HG03571 (cell line): ENCODE data around the gene CADPS.

Experiments
- ATAC-seq: cut with Tn5 transposase; IDR thresholded peaks from one replicate; pipeline ENCODE4 v1.9.1; 2021; ENCODE audit not compliant: unreplicated experiment

The CADPS gene

DNA sequence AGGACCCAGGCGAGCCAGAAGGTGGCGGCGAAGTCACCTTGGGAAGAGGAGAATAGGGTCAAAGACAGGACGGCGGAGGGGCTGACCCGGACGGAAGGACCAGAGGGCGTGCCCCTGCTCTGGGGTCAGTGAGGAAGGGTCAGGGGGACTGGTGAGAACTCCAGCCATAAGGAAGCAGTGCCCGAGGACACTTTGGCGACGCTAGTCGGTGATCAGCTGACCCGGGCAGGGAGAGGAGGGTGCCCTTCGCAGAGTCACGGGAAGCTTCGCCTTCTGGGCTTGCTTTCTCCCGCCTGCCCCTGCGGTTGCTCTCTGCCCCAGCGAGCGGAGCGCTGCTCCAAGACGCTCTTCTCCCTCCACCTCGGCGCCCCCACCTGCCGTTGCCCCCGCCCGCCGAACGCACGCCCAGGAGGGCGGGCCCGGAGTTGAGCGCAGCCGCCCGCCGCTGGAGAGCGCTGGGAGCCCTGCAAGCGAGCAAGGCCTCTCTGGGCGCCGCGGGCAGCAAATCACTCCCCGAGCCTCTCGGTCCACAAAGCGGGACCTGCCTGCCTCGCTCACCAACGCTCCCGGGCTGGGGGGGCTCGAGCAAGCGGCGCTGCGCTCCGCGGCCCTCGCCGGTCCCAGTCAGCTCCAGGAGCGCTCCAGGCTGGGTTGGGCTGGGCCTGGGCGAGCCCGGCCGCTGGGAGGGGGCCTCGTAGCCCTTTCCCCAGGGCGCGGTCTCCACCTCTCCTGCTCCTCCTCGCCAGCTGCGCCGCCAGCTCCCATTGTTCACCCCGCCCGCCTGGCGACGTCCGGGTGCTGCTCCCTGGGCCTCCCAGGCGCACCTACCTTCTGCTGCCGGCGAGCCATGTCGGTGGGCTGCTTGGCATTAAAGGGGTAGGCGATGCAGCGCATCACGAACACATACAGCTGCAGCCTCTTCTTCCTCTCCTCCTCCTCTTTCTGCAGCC lies 1.2 kb downstream of the CADPS start:
- ATAC-seq, result no peak

DNA sequence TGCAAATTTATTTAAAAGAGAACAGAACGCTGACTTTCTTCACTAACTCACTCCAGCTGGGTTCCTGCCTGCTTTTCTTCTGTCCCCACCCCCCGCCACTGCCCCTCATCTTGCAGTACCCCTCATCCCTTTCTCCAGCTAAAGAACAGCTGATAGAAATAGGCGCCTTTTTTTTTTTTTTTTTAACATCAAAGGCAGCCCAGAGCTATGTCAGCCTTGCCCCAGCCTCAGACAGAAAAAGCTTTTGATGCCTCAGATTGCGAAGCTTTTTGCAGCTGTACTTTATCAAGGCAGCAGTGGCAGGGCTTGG lies 1.8 kb downstream of the CADPS start:
- ATAC-seq, result no peak

- ATAC-seq, result no peak
Observed at GRCh38 chr3:62872318-62872717, 2.9 kb downstream of the CADPS start.

GRCh38 chr3:62870321-62870720 lies 4.9 kb downstream of the CADPS start:
- ATAC-seq, result no peak

- no peak for ATAC-seq
Observed at GRCh38 chr3:62863648-62864047, 11.6 kb downstream of the CADPS start.

DNA sequence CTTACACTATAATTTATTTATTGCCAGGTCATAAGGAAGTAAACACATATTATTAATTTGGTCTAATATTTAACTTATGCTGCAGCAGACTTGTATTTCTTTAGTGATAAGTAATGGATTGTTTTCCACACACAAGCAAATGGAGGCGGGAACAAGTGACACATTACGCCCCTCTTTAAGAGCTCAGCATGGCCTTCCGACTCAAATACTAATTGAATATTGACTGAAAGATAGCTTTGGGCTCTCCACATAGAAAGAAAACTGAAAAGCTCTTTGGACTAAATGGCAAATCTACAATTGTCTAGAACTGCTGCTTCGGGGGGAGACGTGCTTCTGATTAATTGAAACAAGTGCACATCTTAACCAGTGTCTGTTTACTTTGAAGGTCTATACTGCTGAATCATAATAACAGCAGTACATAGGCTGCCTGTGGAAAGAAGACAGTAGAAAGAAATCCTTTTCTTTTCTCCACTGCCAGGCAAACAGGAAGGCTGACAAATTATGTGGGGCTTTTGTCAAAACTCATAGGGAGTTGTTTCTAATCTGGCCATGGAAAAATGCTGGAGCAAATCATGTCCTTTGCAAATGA lies 15.9 kb downstream of the CADPS start:
- no peak for ATAC-seq

DNA sequence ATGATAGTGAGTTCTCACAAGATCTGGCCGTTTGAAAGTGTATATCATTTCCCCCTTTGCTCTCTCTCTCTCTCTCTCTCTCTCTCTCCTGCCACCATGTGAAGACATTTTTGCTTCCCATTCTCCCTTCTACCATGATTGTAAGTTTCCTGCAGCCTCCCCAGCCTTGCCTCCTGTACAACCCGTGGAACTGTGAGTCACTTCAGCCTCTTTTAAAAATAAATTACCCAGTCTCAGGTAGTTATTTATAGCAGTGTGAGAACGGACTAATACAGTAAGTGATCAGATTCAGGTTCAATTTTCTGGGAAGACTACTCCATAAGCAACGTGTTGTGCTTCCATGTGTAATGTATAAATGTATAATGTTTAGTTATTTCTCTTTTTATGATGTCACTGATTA lies 29.2 kb downstream of the CADPS start:
- ATAC-seq, result no peak

GRCh38 chr3:62843508-62843907 lies 31.7 kb downstream of the CADPS start:
- no peak for ATAC-seq

DNA sequence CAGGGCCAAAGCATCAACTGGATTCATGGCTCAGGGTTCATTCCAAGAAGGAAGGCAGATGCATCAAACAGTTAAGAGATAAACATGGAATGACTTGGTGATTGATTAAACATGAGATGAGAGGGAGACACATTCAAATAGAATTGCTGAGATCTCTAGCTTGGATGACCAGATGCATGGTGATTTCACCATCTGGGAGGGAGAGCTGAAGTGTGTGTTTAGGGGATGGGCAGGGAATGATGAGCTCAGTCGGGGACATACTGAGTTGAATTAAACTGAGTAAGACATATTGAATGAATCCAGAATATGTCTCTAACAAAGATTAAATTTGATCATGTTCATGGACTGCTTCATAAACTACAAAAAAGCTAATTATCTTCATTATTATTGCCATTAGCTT lies 35.5 kb downstream of the CADPS start:
- ATAC-seq, result no peak

- ATAC-seq, result no peak
Observed at GRCh38 chr3:62837145-62837787, 38.0 kb downstream of the CADPS start.

DNA sequence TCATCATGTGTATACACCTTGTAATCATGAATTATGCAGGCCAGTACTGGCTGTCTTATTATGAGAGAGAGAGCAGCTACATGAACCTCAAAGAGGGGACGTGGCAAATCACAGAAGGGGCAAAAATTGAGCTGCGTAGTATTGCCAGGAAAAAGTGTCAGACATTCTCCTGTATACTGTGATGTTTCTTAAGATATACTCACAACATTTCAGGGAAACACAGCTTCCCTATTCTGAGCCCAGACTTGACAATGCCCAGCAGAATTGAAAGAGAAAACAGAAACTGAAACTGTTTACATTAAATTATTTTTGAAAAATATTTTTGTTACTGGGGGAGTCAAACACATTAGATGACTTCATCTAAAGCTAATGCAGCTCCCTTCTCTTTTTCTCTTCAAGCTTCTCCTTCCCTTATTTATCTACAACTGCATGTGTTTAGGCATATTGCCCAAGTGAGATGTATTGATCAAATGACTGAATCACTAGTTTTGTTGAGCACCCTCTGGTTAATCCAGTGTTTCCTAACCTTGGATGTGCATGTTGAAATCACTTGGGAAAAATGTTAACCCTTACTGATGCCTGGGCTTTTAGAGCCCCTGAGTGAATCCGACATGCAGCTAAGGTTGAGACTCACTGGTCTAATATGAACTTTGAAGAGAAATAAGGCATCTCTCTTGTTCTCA lies 39.5 kb downstream of the CADPS start:
- ATAC-seq, result no peak

DNA sequence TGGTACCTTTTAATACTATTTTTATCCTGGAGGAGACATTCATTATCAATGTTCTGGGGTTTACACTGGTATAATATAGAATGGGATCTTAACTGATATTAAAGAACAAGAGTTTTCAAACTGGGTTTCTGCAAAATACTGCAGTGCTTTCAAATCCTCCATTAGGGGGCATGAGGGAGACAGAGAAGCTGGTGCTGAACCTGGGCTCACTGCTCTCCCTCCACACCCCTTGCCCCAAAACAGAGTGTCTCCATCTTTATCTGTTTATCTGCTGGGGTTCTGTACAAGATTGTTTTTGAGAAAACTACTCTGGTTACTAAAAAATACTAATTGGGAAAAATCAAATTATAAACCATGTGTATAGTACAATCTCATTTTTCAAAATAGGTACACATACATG lies 41.7 kb downstream of the CADPS start:
- ATAC-seq, result no peak

DNA sequence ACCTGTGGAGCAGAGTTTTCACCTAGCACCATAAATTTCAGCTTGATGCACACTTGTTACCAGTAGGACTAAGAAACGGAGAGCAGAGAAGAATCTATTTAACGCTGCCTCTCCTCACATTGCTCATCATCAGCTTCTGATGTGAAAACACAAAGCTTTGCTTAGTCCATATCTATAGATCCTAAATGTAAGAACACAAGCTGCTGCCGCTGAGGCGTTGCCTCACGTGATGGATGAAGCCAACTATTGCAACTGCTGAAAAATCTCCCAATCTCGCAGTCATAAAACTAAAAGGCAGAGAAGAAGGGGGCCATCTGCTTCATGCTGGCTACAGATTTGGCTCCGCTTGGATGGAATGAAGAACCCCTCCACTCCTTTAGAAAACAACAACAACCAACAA lies 42.7 kb downstream of the CADPS start:
- ATAC-seq, result no peak

GRCh38 chr3:62830727-62831322 lies 44.4 kb downstream of the CADPS start:
- no peak for ATAC-seq

- ATAC-seq, result no peak
Observed at GRCh38 chr3:62827550-62827949, 47.7 kb downstream of the CADPS start.

GRCh38 chr3:62824965-62825592 lies 50.1 kb downstream of the CADPS start:
- ATAC-seq, result no peak

DNA sequence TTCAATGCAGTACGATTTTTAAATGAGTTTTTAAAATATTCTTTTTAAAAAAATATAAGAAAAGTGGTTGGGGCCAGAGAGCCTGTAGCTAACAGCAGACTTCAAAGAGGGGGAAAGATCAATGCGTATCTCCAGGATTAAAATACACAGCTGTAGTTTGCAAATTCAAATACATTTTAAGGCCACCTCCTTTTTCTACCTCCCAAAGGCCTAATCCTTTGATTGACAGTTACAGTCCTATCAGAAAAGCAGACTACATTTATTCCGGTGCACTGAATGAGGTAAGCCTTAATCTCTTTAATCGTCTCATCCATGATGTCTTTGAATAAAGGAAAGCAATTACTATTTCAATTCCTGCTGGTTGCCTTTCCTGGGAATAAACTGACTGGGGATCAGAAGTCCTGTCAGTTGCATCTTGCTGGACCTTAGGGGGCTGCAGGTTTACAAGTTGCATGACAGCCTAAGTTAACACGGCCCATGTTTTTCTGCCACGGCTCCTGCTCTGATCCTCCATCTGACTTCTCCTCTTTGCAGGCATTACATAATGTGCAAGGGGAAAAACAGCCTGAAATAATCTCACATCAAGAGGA lies 51.7 kb downstream of the CADPS start:
- no peak for ATAC-seq

DNA sequence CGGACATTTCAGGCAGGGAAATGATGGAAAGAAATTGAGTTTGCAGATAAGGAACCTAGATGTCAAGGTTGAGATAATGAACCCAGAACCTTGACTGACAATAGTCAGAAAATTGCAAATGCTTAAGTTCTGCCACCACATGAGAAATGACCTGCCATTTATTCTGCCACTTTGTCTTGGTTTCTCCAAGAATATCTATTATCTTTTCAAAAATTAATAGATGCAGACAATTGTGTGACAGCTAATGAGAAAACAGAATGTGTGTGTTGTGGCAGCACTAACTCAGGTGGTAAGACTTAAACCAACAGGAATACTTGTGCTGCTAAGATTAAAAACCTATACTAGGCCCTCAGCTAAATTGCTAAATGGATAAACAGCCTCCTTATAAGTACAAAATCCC lies 52.3 kb downstream of the CADPS start:
- ATAC-seq, result no peak

DNA sequence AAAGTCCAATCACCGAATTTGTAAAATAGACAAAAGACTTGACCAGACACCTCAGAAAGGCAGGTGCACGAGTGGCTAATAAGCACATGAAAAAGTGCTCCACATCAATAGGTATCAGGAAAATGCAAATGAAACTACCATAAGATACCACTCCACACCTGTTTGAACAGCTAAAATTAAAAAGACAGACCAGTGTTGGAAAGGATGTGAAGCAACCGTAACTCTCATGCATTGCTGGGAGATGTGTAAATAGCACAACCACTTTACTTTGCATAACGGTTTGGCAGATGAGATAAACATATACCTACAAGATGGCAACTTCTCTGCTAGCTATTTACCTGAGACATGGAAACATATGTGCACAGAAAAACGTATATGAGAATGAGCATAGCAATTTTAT lies 56.9 kb downstream of the CADPS start:
- no peak for ATAC-seq

DNA sequence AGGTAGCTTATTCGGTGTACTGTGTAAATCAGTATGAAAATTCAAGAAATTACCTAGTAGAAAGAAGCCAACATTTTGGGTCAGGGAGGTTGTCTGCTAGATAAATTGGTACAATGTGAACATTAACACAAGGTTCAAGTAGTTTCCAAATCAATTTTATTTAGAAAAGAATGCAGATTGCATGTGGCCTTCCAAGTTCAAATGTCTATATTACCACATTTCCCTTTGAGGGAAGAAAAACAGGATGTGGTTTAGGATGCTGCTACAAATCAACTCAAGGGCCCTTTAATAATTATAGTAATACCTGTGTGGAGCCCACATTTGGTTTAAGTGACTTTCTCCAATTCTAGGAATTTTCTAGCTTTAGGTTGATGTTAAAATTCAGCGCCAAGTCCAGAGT lies 57.5 kb downstream of the CADPS start:
- ATAC-seq, result no peak
